HG03095 (cell line): ENCODE results near the gene ERCC6L.

Source experiments
- ATAC-seq: cut with Tn5 transposase; IDR thresholded peaks from one replicate; pipeline ENCODE4 v1.9.1; 2021; ENCODE audit warnings: moderate library complexity; ENCODE audit not compliant: unreplicated experiment

ERCC6L gene

DNA sequence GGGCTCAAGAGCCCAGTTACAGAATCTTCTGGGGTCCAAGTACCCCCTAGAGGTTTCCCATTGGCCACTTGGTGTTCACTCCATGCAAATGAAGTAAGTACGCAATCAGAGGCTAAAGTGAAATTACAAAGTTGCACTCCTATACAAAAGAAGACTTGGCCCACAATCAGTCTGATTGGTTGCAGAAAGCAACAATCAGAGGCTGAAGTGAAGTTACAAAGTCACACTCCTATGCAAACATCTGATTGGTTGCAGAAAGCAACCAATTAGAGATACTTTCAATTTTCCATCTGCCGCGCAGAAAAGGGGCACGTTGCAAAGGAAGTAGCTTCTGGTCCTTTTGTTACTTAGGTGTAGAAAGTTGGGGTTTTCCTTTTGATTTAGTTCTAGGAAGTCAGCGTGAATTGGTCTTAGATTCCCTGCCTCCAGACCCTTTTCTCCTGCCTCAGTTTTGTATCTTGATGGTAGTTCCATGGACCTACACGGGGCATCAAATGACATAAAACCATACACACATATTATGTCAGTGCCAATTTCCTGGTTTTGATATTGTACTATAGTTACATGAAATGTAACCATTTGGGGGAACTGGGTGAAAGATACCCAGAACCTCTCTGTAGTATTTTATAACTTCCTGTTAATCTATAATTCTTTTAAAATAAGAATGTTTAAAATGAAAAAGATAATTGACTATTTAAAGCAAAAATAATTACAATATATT, 69.7 kb downstream of the ERCC6L start:
- ATAC-seq = no peak

- no peak for ATAC-seq
These were observed 73.3 kb downstream of the ERCC6L start for GRCh38 chrX:72165551-72165950.

DNA sequence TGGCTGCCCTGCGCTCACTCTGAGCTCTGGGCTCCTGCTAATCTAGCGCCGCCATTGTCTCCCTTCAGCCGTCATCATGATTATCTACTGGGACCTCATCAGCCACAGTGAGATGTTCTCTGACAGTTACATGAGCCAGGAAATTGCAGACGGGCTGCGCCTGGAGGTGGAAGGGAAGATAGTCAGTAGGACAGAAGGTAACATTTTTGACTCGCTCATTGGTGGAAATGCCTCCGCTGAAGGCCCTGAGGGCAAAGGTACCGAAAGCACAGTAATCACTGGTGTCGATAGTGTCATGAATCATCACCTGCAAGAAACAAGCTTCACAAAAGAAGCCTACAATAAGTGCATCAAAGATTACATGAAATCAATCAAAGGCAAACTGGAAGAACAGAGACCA, 79.1 kb downstream of the ERCC6L start:
- ATAC-seq = no peak

DNA sequence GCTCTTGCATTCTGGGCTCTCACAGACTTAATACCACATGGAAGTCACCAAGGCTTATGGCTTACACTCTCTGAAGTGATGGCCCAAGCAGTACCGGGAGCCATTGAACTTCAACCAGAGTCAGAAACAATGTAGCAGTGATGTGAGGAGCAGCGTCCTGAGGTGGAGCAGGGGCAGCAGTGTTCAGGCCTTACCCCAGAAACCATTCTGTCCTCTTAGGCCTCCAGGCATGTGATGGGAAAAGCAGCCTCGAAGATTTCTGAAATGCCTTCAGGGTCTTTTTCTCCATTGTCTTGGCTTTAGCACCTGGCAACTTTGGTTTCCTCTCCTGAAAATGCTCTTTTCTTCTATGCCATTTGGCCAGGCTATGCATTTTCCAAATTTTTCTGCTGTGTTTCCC, 80.1 kb downstream of the ERCC6L start:
- ATAC-seq = no peak
